ENCODE results near the gene ENTREP3. TPM values are rescaled to one million over a fixed set of nuclear protein-coding genes. Genes with fewer than 3 reads are reported as not detected.
"Not testable (repeated sequence)": the region's sequence is repeated elsewhere in the genome, so short reads cannot be mapped to it uniquely, and the experiment has no call there.

ENTREP3 gene
- total RNA-seq, 1 donor from 2014 or later, result 13.9 TPM

DNA sequence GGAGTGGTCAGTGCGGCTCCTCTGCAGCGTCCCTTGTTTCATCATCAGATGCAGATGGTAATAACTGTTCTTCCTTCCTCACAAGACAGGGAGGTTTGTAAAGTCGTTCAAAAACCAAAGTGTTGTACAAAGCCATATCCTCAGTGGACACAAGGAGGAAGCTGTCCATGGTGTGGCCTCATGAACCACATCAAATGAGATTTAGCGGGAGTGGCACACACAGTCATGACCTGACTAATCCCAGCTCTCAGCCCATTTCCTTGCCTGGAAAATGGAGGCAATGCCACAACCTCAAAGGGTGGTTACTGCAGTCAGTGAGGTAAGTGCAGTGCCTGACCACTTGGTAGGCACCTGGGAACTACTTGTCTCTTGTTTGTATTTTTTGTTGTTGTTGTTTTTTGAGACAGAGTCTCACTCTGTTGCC, 13.4 kb downstream of the ENTREP3 start:
- Histone ChIP-seq H3K27me3 (ENCODE audit: low read depth) (no peaks in the 10 kb centered on the region), H3K4me3 (no peak overlapping the region), H3K27ac (replicated peaks) (peak overlapping the region; percentile 37), H3K36me3 (peaks cover 18% of the 10 kb centered on the region), H3K4me1 (peaks cover 36% of the 10 kb centered on the region), H3K9me3 (replicated peaks) (no peaks in the 10 kb centered on the region)
- intact Hi-C loops (cut with micrococcal nuclease), result no loop called here
- no peak for DNase-seq
- TF ChIP-seq, protein P1, sequence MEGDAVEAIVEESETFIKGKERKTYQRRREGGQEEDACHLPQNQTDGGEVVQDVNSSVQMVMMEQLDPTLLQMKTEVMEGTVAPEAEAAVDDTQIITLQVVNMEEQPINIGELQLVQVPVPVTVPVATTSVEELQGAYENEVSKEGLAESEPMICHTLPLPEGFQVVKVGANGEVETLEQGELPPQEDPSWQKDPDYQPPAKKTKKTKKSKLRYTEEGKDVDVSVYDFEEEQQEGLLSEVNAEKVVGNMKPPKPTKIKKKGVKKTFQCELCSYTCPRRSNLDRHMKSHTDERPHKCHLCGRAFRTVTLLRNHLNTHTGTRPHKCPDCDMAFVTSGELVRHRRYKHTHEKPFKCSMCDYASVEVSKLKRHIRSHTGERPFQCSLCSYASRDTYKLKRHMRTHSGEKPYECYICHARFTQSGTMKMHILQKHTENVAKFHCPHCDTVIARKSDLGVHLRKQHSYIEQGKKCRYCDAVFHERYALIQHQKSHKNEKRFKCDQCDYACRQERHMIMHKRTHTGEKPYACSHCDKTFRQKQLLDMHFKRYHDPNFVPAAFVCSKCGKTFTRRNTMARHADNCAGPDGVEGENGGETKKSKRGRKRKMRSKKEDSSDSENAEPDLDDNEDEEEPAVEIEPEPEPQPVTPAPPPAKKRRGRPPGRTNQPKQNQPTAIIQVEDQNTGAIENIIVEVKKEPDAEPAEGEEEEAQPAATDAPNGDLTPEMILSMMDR (IDR thresholded peaks at IDR 0.05; ENCODE audit: borderline replicate concordance), result no peak

DNA sequence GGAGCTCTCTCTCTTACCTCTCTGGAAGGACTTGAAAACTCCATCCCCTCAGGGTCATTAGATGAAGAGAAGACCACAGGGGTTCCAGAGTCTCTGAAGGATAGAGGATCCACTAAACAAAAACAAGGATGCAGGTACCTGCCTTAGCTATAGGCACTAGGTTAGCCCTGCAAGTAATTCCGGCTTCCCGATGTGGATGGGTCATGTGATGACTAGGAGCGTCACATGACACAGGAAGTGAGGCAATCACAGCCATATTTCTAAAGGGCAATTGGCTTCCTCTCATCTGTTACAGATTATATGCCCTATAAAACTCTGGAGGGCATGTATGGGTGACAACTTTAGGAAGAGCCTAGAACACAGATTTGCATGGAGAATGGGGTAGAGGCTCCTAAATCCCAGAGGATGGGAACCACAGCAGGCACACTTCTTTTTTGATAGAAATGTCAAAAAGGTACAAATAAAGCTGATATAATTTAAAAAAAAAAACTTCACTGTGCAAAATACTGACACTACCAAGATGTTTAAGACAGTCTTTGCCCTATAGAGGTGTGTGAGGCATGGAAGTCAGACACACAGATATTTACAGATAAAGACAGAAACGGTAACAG, 14.1 kb downstream of the ENTREP3 start:
- Histone ChIP-seq H3K4me1 (peaks cover 36% of the 10 kb centered on the region), H3K9me3 (replicated peaks) (no peaks in the 10 kb centered on the region), H3K36me3 (peaks cover 24% of the 10 kb centered on the region), H3K27me3 (ENCODE audit: low read depth) (no peaks in the 10 kb centered on the region), H3K4me3 (peak overlapping the region; percentile 63), H3K27ac (replicated peaks) (peak overlapping the region; percentile 37)
- intact Hi-C loops (cut with micrococcal nuclease), result no loop called here
- peak; percentile 41 for DNase-seq
- TF ChIP-seq, protein P1 (IDR thresholded peaks at IDR 0.05; ENCODE audit: borderline replicate concordance), result no peak

DNA sequence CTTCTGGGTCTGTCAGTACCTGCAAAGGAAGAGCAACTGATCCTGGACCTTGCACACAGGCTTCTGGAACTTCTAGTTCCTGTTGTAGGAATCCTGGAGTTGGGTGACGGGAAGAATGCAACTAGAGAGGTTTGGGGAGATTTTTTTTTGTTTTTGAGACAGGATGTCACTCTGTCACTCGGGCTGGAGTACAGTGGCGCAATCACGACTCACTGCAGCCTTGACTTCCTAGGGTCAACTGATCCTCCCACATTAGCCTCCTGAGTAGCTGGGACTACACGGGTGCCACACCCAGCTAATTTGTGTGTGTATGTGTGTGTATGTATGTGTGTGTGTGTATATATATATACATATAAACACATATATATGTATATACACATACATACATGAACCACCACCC, 18.8 kb downstream of the ENTREP3 start:
- Histone ChIP-seq H3K4me3 (no peak overlapping the region), H3K36me3 (peaks cover 31% of the 10 kb centered on the region), H3K27me3 (ENCODE audit: low read depth) (no peaks in the 10 kb centered on the region), H3K27ac (replicated peaks) (no peak overlapping the region), H3K4me1 (peaks cover 12% of the 10 kb centered on the region), H3K9me3 (replicated peaks) (no peaks in the 10 kb centered on the region)
- TF ChIP-seq, protein P1 (IDR thresholded peaks at IDR 0.05; ENCODE audit: borderline replicate concordance), result no peak
- intact Hi-C loops (cut with micrococcal nuclease), result no loop called here
- no peak for DNase-seq

DNA sequence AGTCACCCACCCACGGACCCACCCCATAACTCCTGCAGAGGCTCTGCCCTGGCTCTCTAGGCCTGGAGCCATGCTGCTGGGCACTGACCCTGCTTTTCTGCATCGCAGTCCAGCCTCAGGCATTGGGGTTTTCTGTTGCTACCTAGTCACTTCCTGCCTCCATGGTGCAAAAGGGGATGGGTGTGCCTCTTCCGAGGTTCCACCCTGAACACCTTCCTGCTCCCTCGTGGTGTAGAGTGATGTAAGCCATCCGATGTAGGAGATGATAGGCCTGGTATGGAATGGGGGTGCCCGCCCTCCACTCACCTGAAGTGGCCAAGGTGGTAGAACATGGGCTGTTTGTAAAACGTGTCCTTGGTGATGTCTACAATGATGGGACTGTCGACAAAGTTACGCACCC, 19.9 kb downstream of the ENTREP3 start:
- intact Hi-C loops (cut with micrococcal nuclease); H3K4me1 ChIP-seq; H3K27ac ChIP-seq (replicated peaks); H3K9me3 ChIP-seq (replicated peaks); DNase-seq; H3K27me3 ChIP-seq (ENCODE audit: low read depth); H3K4me3 ChIP-seq: not testable (repeated sequence)
- peaks cover 31% of the 10 kb centered on the region for H3K36me3 ChIP-seq

DNA sequence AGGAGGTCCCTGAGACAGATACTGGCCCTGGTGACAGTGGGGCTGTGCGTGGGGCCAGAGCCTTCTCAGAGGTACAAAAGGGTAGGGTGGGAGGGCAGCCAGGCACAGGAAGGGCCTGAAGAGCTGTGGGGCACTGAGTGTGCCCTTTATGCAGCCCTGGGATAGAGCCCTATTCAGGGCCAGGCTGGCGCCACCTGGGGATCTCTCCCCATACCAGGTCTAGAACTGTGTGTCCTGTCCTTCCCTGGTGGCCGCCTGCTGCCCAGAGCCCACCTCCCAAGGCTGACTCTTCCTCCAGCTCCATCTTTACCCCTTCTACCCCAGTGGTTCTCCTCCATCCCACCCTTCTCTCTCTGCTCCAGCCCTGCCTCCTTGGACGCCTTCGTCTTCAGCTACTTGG, 21.8 kb downstream of the ENTREP3 start:
- H3K27ac ChIP-seq (replicated peaks); H3K4me1 ChIP-seq; H3K9me3 ChIP-seq (replicated peaks); H3K27me3 ChIP-seq (ENCODE audit: low read depth); intact Hi-C loops (cut with micrococcal nuclease); H3K4me3 ChIP-seq; DNase-seq: not testable (repeated sequence)
- H3K36me3 ChIP-seq, result peaks cover 23% of the 10 kb centered on the region

DNA sequence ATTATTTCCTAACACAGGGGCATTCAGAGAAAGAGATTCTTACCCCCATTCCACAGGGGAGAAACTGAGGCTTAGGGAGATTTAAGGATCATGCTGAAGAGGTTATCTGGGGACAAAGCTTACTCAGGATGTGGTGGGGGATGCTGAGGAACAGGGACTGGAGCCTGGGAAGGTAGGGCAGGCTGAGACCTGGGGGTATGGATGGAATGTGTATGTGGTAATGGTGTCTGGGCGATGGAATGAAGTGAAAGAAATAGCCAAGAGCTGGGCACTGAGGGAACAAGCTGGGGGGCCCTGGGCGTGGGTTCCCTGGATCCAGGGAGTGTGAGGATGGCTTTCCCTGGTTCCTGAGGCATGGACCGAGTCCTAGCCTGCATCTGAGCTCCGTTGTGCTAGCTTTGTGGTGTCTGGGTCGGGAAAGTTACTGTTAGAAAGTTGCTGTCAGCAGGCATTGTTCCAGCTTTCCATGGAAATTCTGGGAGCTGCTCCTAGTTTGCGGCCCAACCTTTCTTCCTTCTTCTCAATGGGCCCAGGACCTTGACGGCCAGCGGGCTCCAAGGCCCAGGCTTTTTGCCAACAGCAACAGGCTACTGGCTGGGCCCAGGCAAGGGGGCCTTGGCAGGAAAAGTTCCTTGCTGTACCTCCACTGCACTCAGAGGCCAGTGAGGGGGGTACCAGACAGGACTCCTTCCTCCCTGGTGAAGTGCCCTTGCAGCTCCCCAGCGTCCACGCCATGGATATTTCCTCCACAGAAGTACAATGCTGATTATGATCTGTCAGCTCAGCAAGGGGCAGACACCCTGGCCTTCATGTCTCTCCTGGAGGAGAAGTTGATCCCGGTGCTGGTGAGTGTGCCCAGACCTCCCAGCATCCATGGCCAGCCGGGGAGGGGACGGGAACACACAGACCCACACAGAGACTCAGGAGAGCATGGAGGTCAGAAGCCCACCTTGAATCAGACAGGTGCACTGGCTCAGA, 23.0 kb downstream of the ENTREP3 start:
- DNase-seq; H3K4me1 ChIP-seq; H3K27me3 ChIP-seq (ENCODE audit: low read depth); intact Hi-C loops (cut with micrococcal nuclease); H3K9me3 ChIP-seq (replicated peaks); H3K4me3 ChIP-seq: not testable (repeated sequence)
- Histone ChIP-seq H3K27ac (replicated peaks) (peak overlapping the region; percentile 30), H3K36me3 (peaks cover 17% of the 10 kb centered on the region)

DNA sequence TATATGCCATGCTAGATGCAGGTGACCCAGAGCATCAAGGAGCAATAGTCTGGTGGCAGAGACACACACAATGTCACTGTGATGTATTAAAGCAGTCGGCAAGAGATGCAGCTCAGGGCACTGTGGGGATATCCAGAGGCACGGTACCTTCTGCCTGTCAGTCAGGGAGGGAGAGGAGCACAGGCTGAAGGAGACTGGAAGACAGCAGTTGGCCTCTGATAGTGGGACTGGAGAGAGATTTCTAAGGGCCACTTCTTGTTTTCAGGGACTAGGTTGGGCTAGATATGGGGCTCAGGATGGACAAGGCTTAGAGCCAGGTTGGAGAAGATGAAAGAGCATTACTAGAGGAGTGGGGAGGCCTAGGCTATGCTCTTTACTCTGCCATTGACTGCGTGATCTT, 24.0 kb downstream of the ENTREP3 start:
- H3K27me3 ChIP-seq (ENCODE audit: low read depth); H3K4me3 ChIP-seq; DNase-seq; H3K27ac ChIP-seq (replicated peaks); intact Hi-C loops (cut with micrococcal nuclease); H3K36me3 ChIP-seq; H3K9me3 ChIP-seq (replicated peaks): not testable (repeated sequence)
- H3K4me1 ChIP-seq, result peaks cover 16% of the 10 kb centered on the region

All from left ventricle myocardium inferior (tissue), 1 donor.